H9 (cell line): ENCODE results near the gene CDX2. TPM values are rescaled to one million over a fixed set of nuclear protein-coding genes. Genes with fewer than 3 reads are reported as not detected.

Experiments used
- DNase-seq: peaks from one replicate; pipeline ENCODE4 v3.0.0-alpha.2; 2017
- H2AFZ ChIP-seq: one replicate; pipeline ENCODE4 v1.6.1; 2013; ENCODE audit warnings: mild to moderate bottlenecking, low read length, control low read depth, moderate library complexity
- H2AK5ac ChIP-seq: 2 replicates; pipeline ENCODE4 v1.6.1; 2013; ENCODE audit warnings: low read length, control low read depth, mixed read lengths; ENCODE audit not compliant: insufficient read length
- H2BK120ac ChIP-seq: one replicate; pipeline ENCODE4 v1.6.1; 2013; ENCODE audit warnings: low read depth, mild to moderate bottlenecking, low read length, control low read depth, inconsistent platforms; ENCODE audit not compliant: poor library complexity, severe bottlenecking
- H2BK12ac ChIP-seq: 2 replicates; pipeline ENCODE4 v1.6.1; 2013; ENCODE audit warnings: low read length, control low read depth, mixed read lengths, low read depth; ENCODE audit not compliant: insufficient read length
- H2BK15ac ChIP-seq: 2 replicates; pipeline ENCODE4 v1.6.1; 2013; ENCODE audit warnings: low read depth, low read length, control low read depth
- H2BK20ac ChIP-seq: one replicate; pipeline ENCODE4 v1.6.1; 2013; ENCODE audit warnings: low read depth, mild to moderate bottlenecking, low read length, control low read depth, inconsistent platforms; ENCODE audit not compliant: poor library complexity, severe bottlenecking
- H2BK5ac ChIP-seq: 2 replicates; pipeline ENCODE4 v1.6.1; 2013; ENCODE audit warnings: low read length, control low read depth, mixed read lengths; ENCODE audit not compliant: insufficient read length
- H3K14ac ChIP-seq: 2 replicates; pipeline ENCODE4 v1.6.1; 2013; ENCODE audit warnings: low read length, control low read depth; ENCODE audit not compliant: insufficient read depth
- H3K18ac ChIP-seq: 2 replicates; pipeline ENCODE4 v1.6.1; 2013; ENCODE audit warnings: low read depth, mild to moderate bottlenecking, mixed read lengths, low read length, control low read depth; ENCODE audit not compliant: insufficient read length
- H3K23ac ChIP-seq: 2 replicates; pipeline ENCODE4 v1.6.1; 2013; ENCODE audit warnings: low read length, control low read depth, mixed read lengths, low read depth; ENCODE audit not compliant: insufficient read length
- H3K23me2 ChIP-seq: 2 replicates; pipeline ENCODE4 v1.6.1; 2013; ENCODE audit warnings: low read depth, mild to moderate bottlenecking, mixed read lengths, low read length, control low read depth; ENCODE audit not compliant: insufficient read length, poor library complexity, severe bottlenecking
- H3K27ac ChIP-seq: 2 replicates; pipeline ENCODE4 v1.5.1; 2013; ENCODE audit warnings: low read length, control low read depth, mixed read lengths, low read depth; ENCODE audit not compliant: insufficient read length
- H3K27me3 ChIP-seq: 2 replicates; pipeline ENCODE4 v1.6.1; 2013; ENCODE audit warnings: low read length, control low read depth, inconsistent platforms; ENCODE audit not compliant: insufficient read depth
- H3K4ac ChIP-seq: 2 replicates; pipeline ENCODE4 v1.6.1; 2013; ENCODE audit warnings: low read depth, mild to moderate bottlenecking, control low read depth, inconsistent platforms, low read length, moderate library complexity
- H3K4me1 ChIP-seq: 2 replicates; pipeline ENCODE4 v1.6.1; 2013; ENCODE audit warnings: low read length, control low read depth, inconsistent platforms; ENCODE audit not compliant: insufficient read depth
- H3K4me2 ChIP-seq: 2 replicates; pipeline ENCODE4 v1.6.1; 2013; ENCODE audit warnings: low read length, control low read depth, mixed read lengths; ENCODE audit not compliant: insufficient read length, insufficient read depth
- H3K56ac ChIP-seq: 2 replicates; pipeline ENCODE4 v1.6.1; 2013; ENCODE audit warnings: low read depth, mild to moderate bottlenecking, mixed read lengths, low read length, control low read depth; ENCODE audit not compliant: insufficient read length
- H3K79me1 ChIP-seq: 2 replicates; pipeline ENCODE4 v1.6.1; 2013; ENCODE audit warnings: low read depth, mild to moderate bottlenecking, moderate library complexity, low read length, control low read depth, inconsistent platforms; ENCODE audit not compliant: insufficient read depth, poor library complexity, severe bottlenecking
- H3K79me2 ChIP-seq: 2 replicates; pipeline ENCODE4 v1.6.1; 2013; ENCODE audit warnings: low read length, control low read depth, inconsistent platforms; ENCODE audit not compliant: insufficient read depth
- H3K9ac ChIP-seq: 2 replicates; pipeline ENCODE4 v1.6.1; 2013; ENCODE audit warnings: low read length, control low read depth, mixed read lengths; ENCODE audit not compliant: insufficient read length; ENCODE audit errors: extremely low read depth
- H3K9me3 ChIP-seq: one replicate; pipeline ENCODE4 v1.6.1; 2013; ENCODE audit warnings: low read depth, low read length, inconsistent platforms; ENCODE audit not compliant: control insufficient read depth
- H3T11ph ChIP-seq: one replicate; pipeline ENCODE4 v1.6.1; 2013; ENCODE audit warnings: mild to moderate bottlenecking, low read length, control low read depth, inconsistent platforms
- H4K20me1 ChIP-seq: one replicate; pipeline ENCODE4 v1.6.1; 2013; ENCODE audit not compliant: control insufficient read depth, insufficient read length, insufficient read depth
- H4K5ac ChIP-seq: 2 replicates; pipeline ENCODE4 v1.6.1; 2013; ENCODE audit warnings: low read depth, mild to moderate bottlenecking, mixed read lengths, low read length, control low read depth; ENCODE audit not compliant: insufficient read length
- H4K8ac ChIP-seq: replicated peaks from 2 replicates; pipeline ENCODE4 v1.6.1; 2013; ENCODE audit warnings: low read length, control low read depth, mixed read lengths, low read depth; ENCODE audit not compliant: insufficient read length
- H4K91ac ChIP-seq: 2 replicates; pipeline ENCODE4 v1.6.1; 2013; ENCODE audit warnings: low read depth, mild to moderate bottlenecking, moderate library complexity, mixed read lengths, low read length, control low read depth; ENCODE audit not compliant: insufficient read length
- H3K27ac Mint-ChIP-seq, 3 experiments: 2 replicates in 2 of 3; 3 replicates in 1 of 3; pipeline ENCODE4 v1.8.0; 2020 to 2021; ENCODE audit warnings: mixed read lengths in 3 of 3, mild to moderate bottlenecking in 1 of 3, moderate library complexity in 1 of 3
- H3K27me3 Mint-ChIP-seq: 2 replicates; pipeline ENCODE4 v1.8.0; 2021; ENCODE audit warnings: low read depth, mild to moderate bottlenecking, moderate library complexity, mixed read lengths
- H3K36me3 Mint-ChIP-seq, 3 experiments: 2 replicates in 2 of 3; 3 replicates in 1 of 3; pipeline ENCODE4 v1.8.0; 2020 to 2021; ENCODE audit warnings: low read depth in 3 of 3, mixed read lengths in 3 of 3; ENCODE audit not compliant: insufficient read depth in 1 of 3
- H3K4me1 Mint-ChIP-seq, 2 experiments: 2 replicates each; pipeline ENCODE4 v1.8.0; 2020; ENCODE audit warnings: mixed read lengths in 2 of 2
- H3K4me3 Mint-ChIP-seq, 2 experiments: 2 replicates in 1 of 2; 3 replicates in 1 of 2; pipeline ENCODE4 v1.8.0; 2020 to 2021; ENCODE audit warnings: mild to moderate bottlenecking in 2 of 2, mixed read lengths in 2 of 2, moderate library complexity in 1 of 2
- H3K9me3 Mint-ChIP-seq, 2 experiments: 2 replicates in 1 of 2; 3 replicates in 1 of 2; pipeline ENCODE4 v1.8.0; 2020; ENCODE audit warnings: mild to moderate bottlenecking in 2 of 2, mixed read lengths in 2 of 2, moderate library complexity in 1 of 2
- CTCF ChIP-seq: fragments of 200-600 bp; sonication (generic); conservative IDR thresholded peaks from 3 replicates; pipeline ENCODE4 v1.8.0; 2021; ENCODE audit warnings: antibody characterized with exemption, mild to moderate bottlenecking
- WGBS: extraction: QIAGEN DNeasy Blood & Tissue Kit; methylation state at CpG from one replicate; pipeline ENCODE4 v1.1.7; 2013; ENCODE audit warnings: missing lambda C conversion rate, low lambda C conversion rate, mixed read lengths; ENCODE audit not compliant: insufficient read length; ENCODE audit errors: extremely low coverage; 5-methylcytosine and 5-hydroxymethylcytosine counted together
- total RNA-seq: library from RNA; stranded (reverse); gene quantifications from 2 replicates; pipeline ENCODE4 v1.2.1, GENCODE V29; 2021

CDX2 gene
- total RNA-seq, 1 experiment from 2014 or later = not detected

GRCh38 chr13:27959976-27960361 lies 9.1 kb downstream of the CDX2 start:
- no peak for TF ChIP-seq CTCF
- Histone ChIP-seq H3K23ac (no peak overlapping the region), H3K27me3 (peaks cover 94% of the 10 kb centered on the region), H3K4me1 (peaks cover 5% of the 10 kb centered on the region; the same call in 1 of the 2 replicates), H2BK5ac (no peak overlapping the region), H3K27ac (no peak overlapping the region), H4K20me1 (no peaks in the 10 kb centered on the region), H3K18ac (no peak overlapping the region), H3K79me2 (no peaks in the 10 kb centered on the region), H3K79me1 (no peaks in the 10 kb centered on the region), H3K14ac (no peak overlapping the region), H2BK12ac (no peak overlapping the region), H3K4me2 (peak overlapping the region; percentile 46), H3K23me2 (no peaks in the 10 kb centered on the region), H2BK20ac (no peak overlapping the region), H2BK120ac (no peak overlapping the region), H3K9me3 (no peaks in the 10 kb centered on the region), H4K5ac (no peak overlapping the region), H4K91ac (no peak overlapping the region), H4K8ac (no peak overlapping the region), H2AFZ (no peak overlapping the region), H3T11ph (no peak overlapping the region), H3K4ac (no peak overlapping the region), H3K9ac (no peak overlapping the region), H2AK5ac (no peak overlapping the region), H3K56ac (no peak overlapping the region), H2BK15ac (no peak overlapping the region)
- Mint-ChIP-seq H3K27ac (no peak overlapping the region), H3K9me3 (peaks cover 2 to 17% of the 10 kb centered on the region in 2 experiments), H3K36me3 (no peaks in the 10 kb centered on the region), H3K27me3 (peaks cover 99% of the 10 kb centered on the region), H3K4me1 (peaks cover 13 to 25% of the 10 kb centered on the region in 2 experiments), H3K4me3 (peak overlapping the region in 1 of 2 experiments; percentile 69; a peak in 2 of 5 replicates)
- WGBS = no CpG with 5 or more reads among the region's 14 CpGs
- no peak for DNase-seq
